Measurements from ENCODE around the gene ATP2A1. TPM values are rescaled to one million over a fixed set of nuclear protein-coding genes. Genes with fewer than 3 reads are reported as not detected.

The ATP2A1 gene
- total and polyA plus RNA-seq, 2 of the 13 experiments (the other 11 are each of a cell fraction or from before 2014, with no cell fraction given): 3.2 to 12.5 TPM

DNA sequence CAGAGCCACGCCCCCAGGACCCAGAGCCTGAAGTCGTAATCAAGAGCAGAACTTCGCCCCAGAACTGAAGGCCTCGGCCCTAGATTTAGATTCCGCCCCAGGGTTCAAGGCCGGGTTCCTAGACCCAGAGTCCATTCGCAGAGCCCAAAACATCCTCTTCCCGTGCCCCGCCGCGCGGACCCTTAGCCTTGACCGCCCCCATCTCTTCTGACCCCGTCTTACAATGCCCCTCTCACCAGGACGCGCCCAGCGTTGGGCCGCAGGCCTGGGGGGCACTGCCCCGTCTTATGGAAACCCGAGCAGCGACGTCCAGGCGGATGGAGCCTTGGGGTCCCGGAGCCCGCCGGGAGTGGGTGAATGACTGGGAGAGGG, 58.5 kb downstream of the ATP2A1 start (continued):
- TF ChIP-seq, protein P1, sequence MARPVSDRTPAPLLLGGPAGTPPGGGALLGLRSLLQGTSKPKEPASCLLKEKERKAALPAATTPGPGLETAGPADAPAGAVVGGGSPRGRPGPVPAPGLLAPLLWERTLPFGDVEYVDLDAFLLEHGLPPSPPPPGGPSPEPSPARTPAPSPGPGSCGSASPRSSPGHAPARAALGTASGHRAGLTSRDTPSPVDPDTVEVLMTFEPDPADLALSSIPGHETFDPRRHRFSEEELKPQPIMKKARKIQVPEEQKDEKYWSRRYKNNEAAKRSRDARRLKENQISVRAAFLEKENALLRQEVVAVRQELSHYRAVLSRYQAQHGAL (CRISPR knock-in tag; IDR thresholded peaks at IDR 0.05; ENCODE audit: not compliant biosample characterization): no peak
- TF ChIP-seq ZNF207 (IDR thresholded peaks at IDR 0.05; ENCODE audit: borderline replicate concordance) (no peak), ZNF567 (CRISPR knock-in tag; IDR thresholded peaks at IDR 0.05; ENCODE audit: borderline replicate concordance) (no peak), ZBTB20 (CRISPR knock-in tag; IDR thresholded peaks at IDR 0.05; ENCODE audit: borderline replicate concordance, low read depth) (no peak), PITX1 (CRISPR knock-in tag; IDR thresholded peaks at IDR 0.05) (no peak), TRIM22 (IDR thresholded peaks at IDR 0.05) (no peak), HNF1A (IDR thresholded peaks at IDR 0.05; ENCODE audit: low read depth) (no peak), HNF1A (CRISPR knock-in tag; IDR thresholded peaks at IDR 0.05; ENCODE audit: borderline replicate concordance) (no peak), NFIC (IDR thresholded peaks at IDR 0.05; ENCODE audit: low read length) (no peak), ONECUT2 (CRISPR knock-in tag; IDR thresholded peaks at IDR 0.05) (no peak), ASH2L (IDR thresholded peaks at IDR 0.05; ENCODE audit: insufficient read length, low read depth, low read length) (no peak), KMT2A (CRISPR knock-in tag; IDR thresholded peaks at IDR 0.05) (no peak), THAP11 (CRISPR knock-in tag; IDR thresholded peaks at IDR 0.05) (no peak), ZSCAN31 (CRISPR knock-in tag; IDR thresholded peaks at IDR 0.05; ENCODE audit: low read depth) (no peak), KLF6 (CRISPR knock-in tag; IDR thresholded peaks at IDR 0.05) (no peak), GPBP1L1 (CRISPR knock-in tag; IDR thresholded peaks at IDR 0.05) (no peak)
- TF ChIP-seq, protein P2, sequence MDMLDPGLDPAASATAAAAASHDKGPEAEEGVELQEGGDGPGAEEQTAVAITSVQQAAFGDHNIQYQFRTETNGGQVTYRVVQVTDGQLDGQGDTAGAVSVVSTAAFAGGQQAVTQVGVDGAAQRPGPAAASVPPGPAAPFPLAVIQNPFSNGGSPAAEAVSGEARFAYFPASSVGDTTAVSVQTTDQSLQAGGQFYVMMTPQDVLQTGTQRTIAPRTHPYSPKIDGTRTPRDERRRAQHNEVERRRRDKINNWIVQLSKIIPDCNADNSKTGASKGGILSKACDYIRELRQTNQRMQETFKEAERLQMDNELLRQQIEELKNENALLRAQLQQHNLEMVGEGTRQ (IDR thresholded peaks at IDR 0.05; ENCODE audit: low read depth, low read length): no peak
- TF ChIP-seq, protein P2 (CRISPR knock-in tag; IDR thresholded peaks at IDR 0.05; ENCODE audit: borderline replicate concordance): 0 out of 2 replicates have a peak, but pooled peaks have one; percentile 36

Data from HepG2 (cell line).